Vagina (tissue), 2 donors: ENCODE measurements around the gene HAVCR1.

Source experiments
- POLR2AphosphoS5 ChIP-seq, 2 donors: sonication (generic); formaldehyde crosslinking; IDR thresholded peaks; one replicate each; pipeline ENCODE4 v1.9.0; 2017; ENCODE audit warnings: antibody characterized with exemption in 2 of 2, mild to moderate bottlenecking in 2 of 2, low read depth in 1 of 2; ENCODE audit not compliant: insufficient read depth in 1 of 2
- TF ChIP-seq, protein P1 (sequence below), 3 experiments: fragments of 450-650 bp in 2 of 3; fragments of 200-600 bp in 1 of 3; sonication (generic) in 1 of 3; IDR thresholded peaks; one replicate each; pipeline ENCODE4 v1.5.1; 2017 to 2019; ENCODE audit warnings: antibody characterized with exemption in 3 of 3, mild to moderate bottlenecking in 2 of 3, moderate library complexity in 2 of 3

DNA sequence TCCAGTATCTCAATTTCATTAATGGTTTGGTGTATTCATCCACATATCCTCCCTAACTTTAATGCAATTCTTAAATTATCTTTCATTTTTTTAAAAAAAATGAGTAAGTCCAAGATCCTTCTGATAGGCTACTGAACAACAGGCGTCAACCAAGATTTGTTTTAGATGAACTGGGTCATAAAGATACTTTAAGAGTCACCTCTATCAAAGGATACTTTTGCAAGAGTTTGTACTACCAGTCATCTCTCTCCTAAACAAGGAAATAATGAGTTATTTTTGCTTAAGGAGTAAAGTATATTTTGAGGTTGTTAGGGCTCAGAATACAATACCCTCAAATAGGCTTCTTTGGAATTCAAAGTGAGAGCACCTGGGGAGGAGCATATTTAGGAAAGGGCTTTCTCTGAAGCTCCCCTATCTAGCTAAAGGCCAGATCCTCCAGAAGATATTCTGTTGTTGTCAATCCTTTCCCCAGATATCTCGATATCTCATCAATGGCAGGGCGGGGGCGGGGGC lies 25.8 kb downstream of the HAVCR1 start:
- TF ChIP-seq, protein P1, sequence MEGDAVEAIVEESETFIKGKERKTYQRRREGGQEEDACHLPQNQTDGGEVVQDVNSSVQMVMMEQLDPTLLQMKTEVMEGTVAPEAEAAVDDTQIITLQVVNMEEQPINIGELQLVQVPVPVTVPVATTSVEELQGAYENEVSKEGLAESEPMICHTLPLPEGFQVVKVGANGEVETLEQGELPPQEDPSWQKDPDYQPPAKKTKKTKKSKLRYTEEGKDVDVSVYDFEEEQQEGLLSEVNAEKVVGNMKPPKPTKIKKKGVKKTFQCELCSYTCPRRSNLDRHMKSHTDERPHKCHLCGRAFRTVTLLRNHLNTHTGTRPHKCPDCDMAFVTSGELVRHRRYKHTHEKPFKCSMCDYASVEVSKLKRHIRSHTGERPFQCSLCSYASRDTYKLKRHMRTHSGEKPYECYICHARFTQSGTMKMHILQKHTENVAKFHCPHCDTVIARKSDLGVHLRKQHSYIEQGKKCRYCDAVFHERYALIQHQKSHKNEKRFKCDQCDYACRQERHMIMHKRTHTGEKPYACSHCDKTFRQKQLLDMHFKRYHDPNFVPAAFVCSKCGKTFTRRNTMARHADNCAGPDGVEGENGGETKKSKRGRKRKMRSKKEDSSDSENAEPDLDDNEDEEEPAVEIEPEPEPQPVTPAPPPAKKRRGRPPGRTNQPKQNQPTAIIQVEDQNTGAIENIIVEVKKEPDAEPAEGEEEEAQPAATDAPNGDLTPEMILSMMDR (IDR thresholded peaks at IDR 0.05), result no peak
- no peak for TF ChIP-seq POLR2AphosphoS5 (IDR thresholded peaks at IDR 0.05; ENCODE audit: insufficient read depth in 1 of 2, low read depth in 1 of 2)
